ENCODE data around the gene LZIC. TPM values are rescaled to one million over a fixed set of nuclear protein-coding genes. Genes with fewer than 3 reads are reported as not detected.

The LZIC gene
- total and polyA plus RNA-seq, 2 of the 8 experiments (the other 6 are each of a cell fraction or from before 2014, with no cell fraction given) = 4.8 to 20.3 TPM

DNA sequence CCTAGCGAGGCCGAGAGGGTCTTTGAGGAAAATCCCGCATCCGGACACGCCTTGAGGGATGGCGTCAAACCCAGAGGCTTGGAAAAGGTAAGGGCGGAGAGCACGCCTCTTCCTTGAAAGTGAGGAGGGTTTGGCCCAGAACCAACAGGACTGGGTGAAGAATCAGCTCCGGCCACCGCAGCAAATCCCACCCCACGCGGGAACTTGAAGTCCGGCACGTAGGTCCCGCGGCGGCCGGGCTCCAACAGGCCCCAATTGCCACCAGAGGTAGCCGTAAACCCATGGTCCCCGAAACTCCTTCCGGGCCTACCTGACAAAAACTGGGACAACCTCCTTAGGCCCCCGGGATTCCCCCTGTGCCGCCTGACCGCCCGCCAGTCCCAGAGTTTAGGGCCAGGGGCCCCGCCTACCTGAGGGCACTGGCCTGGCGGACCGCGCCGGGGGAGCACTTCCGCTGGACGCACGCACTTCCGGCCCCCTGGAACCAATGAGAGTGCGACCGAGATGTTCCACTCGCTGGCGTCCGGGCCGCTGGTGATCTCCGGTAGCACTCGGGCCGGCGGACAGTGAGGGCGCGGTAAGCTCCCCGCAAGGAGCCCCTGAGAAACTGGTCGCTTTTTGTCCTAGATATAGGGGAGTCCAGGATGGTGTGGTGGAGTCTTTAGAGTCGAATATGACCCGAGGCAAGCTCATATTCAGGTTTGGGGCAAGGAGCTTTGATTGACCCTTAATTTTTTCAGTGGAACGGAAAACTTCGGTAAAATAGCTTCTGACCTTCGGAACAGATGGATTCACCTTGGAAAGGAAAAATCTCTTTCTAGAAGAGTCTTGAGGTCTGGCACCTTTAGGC, at the start of gene LZIC, which contains the start of gene NMNAT1 (continued):
- no peak for TF ChIP-seq MAFK (IDR thresholded peaks at IDR 0.05; ENCODE audit: low read depth, low read length)
- TF ChIP-seq ZNF274 (IDR thresholded peaks at IDR 0.05; ENCODE audit: borderline replicate concordance, extremely low read depth, low read length) = no peak
- TF ChIP-seq, protein P1, sequence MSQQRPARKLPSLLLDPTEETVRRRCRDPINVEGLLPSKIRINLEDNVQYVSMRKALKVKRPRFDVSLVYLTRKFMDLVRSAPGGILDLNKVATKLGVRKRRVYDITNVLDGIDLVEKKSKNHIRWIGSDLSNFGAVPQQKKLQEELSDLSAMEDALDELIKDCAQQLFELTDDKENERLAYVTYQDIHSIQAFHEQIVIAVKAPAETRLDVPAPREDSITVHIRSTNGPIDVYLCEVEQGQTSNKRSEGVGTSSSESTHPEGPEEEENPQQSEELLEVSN (IDR thresholded peaks at IDR 0.05) = no peak; the same call in 1 of the 2 replicates
- no peak for TF ChIP-seq BRCA1 (IDR thresholded peaks at IDR 0.05; ENCODE audit: low read depth, low read length)
- no peak for TF ChIP-seq KDM1A (IDR thresholded peaks at IDR 0.05; ENCODE audit: borderline replicate concordance, low read length)
- TF ChIP-seq POLR2AphosphoS5 (IDR thresholded peaks at IDR 0.05; ENCODE audit: low read depth, low read length) = peak; percentile 86
